Smooth muscle cell (in vitro differentiated cells): ENCODE measurements around the gene LRRTM3. TPM values are rescaled to one million over a fixed set of nuclear protein-coding genes. Genes with fewer than 3 reads are reported as not detected.

Experiments used
- DNase-seq: peaks from one replicate; lab custom pipeline; 2025; ENCODE audit not compliant: unreplicated experiment; lab: John Stamatoyannopoulos, UW
- H2AFZ ChIP-seq: fragments of 200-600 bp; sonication (generic); 2 replicates; pipeline ENCODE4 v1.6.0; 2016; ENCODE audit warnings: antibody characterized with exemption, low read depth, mild to moderate bottlenecking
- H3F3A ChIP-seq: fragments of 200-600 bp; sonication (generic); 2 replicates; pipeline ENCODE4 v1.6.0; 2017; ENCODE audit warnings: antibody characterized with exemption, low read depth
- H3K27ac ChIP-seq: fragments of 200-600 bp; sonication (generic); 2 replicates; pipeline ENCODE4 v1.5.1; 2016; ENCODE audit warnings: low read depth, mild to moderate bottlenecking
- H3K27me3 ChIP-seq: fragments of 200-600 bp; sonication (generic); 2 replicates; pipeline ENCODE4 v1.6.1; 2016; ENCODE audit warnings: low read depth, mild to moderate bottlenecking
- H3K36me3 ChIP-seq: fragments of 200-600 bp; sonication (generic); 2 replicates; pipeline ENCODE4 v1.5.1; 2016; ENCODE audit warnings: low read depth
- H3K4me1 ChIP-seq: fragments of 200-600 bp; sonication (generic); 2 replicates; pipeline ENCODE4 v1.5.1; 2016; ENCODE audit warnings: low read depth
- H3K4me2 ChIP-seq: fragments of 200-600 bp; sonication (generic); 2 replicates; pipeline ENCODE4 v1.6.0; 2016; ENCODE audit warnings: mild to moderate bottlenecking
- H3K4me3 ChIP-seq: fragments of 200-600 bp; sonication (generic); 2 replicates; pipeline ENCODE4 v1.5.1; 2016; ENCODE audit warnings: mild to moderate bottlenecking
- H3K79me2 ChIP-seq: fragments of 200-600 bp; sonication (generic); 2 replicates; pipeline ENCODE4 v1.6.0; 2016; ENCODE audit warnings: low read depth, mild to moderate bottlenecking
- H3K9ac ChIP-seq: fragments of 200-600 bp; sonication (generic); 2 replicates; pipeline ENCODE4 v1.6.0; 2016; ENCODE audit warnings: low read depth
- H3K9me3 ChIP-seq: fragments of 200-600 bp; sonication (generic); replicated peaks from 2 replicates; pipeline ENCODE4 v1.5.1; 2016; ENCODE audit warnings: low read depth
- H4K20me1 ChIP-seq: fragments of 200-600 bp; sonication (generic); 2 replicates; pipeline ENCODE4 v1.6.0; 2016; ENCODE audit warnings: low read depth
- CTCF ChIP-seq: fragments of 200-600 bp; sonication (generic); IDR thresholded peaks from 2 replicates; pipeline ENCODE4 v1.5.1; 2017; ENCODE audit warnings: borderline replicate concordance, mild to moderate bottlenecking, antibody characterized with exemption; ENCODE audit not compliant: insufficient read depth, poor library complexity, severe bottlenecking
- WGBS: methylation state at CpG from one replicate; pipeline ENCODE4 v1.1.7; 2016; ENCODE audit warnings: low lambda C conversion rate; 5-methylcytosine and 5-hydroxymethylcytosine counted together
- polyA plus RNA-seq: library from polyadenylated mRNA; unstranded; fragments of >200 nt; fragmentation: Nextera tagmentation; extraction: Ambion mirVana; gene quantifications from 2 replicates; pipeline ENCODE4 v1.2.1, GENCODE V29; 2016
- total RNA-seq: library from RNA; depleted of rRNA; stranded (reverse); fragments of >200 nt; gene quantifications from 2 replicates; pipeline ENCODE4 v1.2.3, GENCODE V29; 2014

Gene LRRTM3
- total and polyA plus RNA-seq, 2 experiments from 2014 or later: not detected

- Histone ChIP-seq H3K36me3 (no peaks in the 10 kb centered on the region), H3K4me1 (no peaks in the 10 kb centered on the region), H3K4me2 (no peak overlapping the region), H4K20me1 (no peaks in the 10 kb centered on the region), H3K9me3 (no peaks in the 10 kb centered on the region), H2AFZ (no peak overlapping the region), H3K27ac (no peak overlapping the region), H3F3A (no peaks in the 10 kb centered on the region), H3K9ac (no peak overlapping the region), H3K79me2 (no peaks in the 10 kb centered on the region), H3K4me3 (no peak overlapping the region), H3K27me3 (no peaks in the 10 kb centered on the region)
- no peak for TF ChIP-seq CTCF
- 43% methylated on average over 2 of the region's 2 CpGs for WGBS
- DNase-seq: no peak
Measured at GRCh38 chr10:66892871-66893270, 33.0 kb upstream of the LRRTM3 start.

- no peaks in the 10 kb centered on the region for H3K27me3 ChIP-seq
- 97% methylated on average over 5 of the region's 5 CpGs for WGBS
- H3F3A ChIP-seq: no peaks in the 10 kb centered on the region
- H2AFZ ChIP-seq: no peak overlapping the region
- H3K9me3 ChIP-seq: no peaks in the 10 kb centered on the region
- no peak overlapping the region for H3K4me3 ChIP-seq
- no peak overlapping the region for H3K9ac ChIP-seq
- no peak overlapping the region for H3K27ac ChIP-seq
- no peak for TF ChIP-seq CTCF
- no peaks in the 10 kb centered on the region for H4K20me1 ChIP-seq
- DNase-seq: no peak
- no peaks in the 10 kb centered on the region for H3K36me3 ChIP-seq
- H3K4me2 ChIP-seq: no peak overlapping the region
- H3K79me2 ChIP-seq: no peaks in the 10 kb centered on the region
- H3K4me1 ChIP-seq: no peaks in the 10 kb centered on the region
Measured at GRCh38 chr10:66910671-66911070, 15.2 kb upstream of the LRRTM3 start.

GRCh38 chr10:66916030-66916429 is 9.8 kb upstream of the LRRTM3 start:
- no peak overlapping the region for H3K9ac ChIP-seq
- no peak overlapping the region for H3K4me3 ChIP-seq
- 91% methylated on average over 2 of the region's 2 CpGs for WGBS
- no peaks in the 10 kb centered on the region for H3K27me3 ChIP-seq
- TF ChIP-seq CTCF: no peak
- H4K20me1 ChIP-seq: no peaks in the 10 kb centered on the region
- no peak overlapping the region for H3K27ac ChIP-seq
- H3F3A ChIP-seq: no peaks in the 10 kb centered on the region
- no peak overlapping the region for H2AFZ ChIP-seq
- no peaks in the 10 kb centered on the region for H3K4me1 ChIP-seq
- no peak overlapping the region for H3K4me2 ChIP-seq
- DNase-seq: no peak
- H3K9me3 ChIP-seq: no peaks in the 10 kb centered on the region
- H3K79me2 ChIP-seq: no peaks in the 10 kb centered on the region
- no peaks in the 10 kb centered on the region for H3K36me3 ChIP-seq

GRCh38 chr10:66917104-66917503 is 8.7 kb upstream of the LRRTM3 start:
- Histone ChIP-seq H3F3A (no peaks in the 10 kb centered on the region), H3K79me2 (no peaks in the 10 kb centered on the region), H3K4me2 (no peak overlapping the region), H4K20me1 (no peaks in the 10 kb centered on the region), H3K4me1 (no peaks in the 10 kb centered on the region), H3K36me3 (no peaks in the 10 kb centered on the region), H3K4me3 (no peak overlapping the region), H3K27me3 (no peaks in the 10 kb centered on the region), H3K27ac (no peak overlapping the region), H3K9me3 (no peaks in the 10 kb centered on the region), H3K9ac (no peak overlapping the region), H2AFZ (no peak overlapping the region)
- TF ChIP-seq CTCF: no peak
- 48% methylated on average over 3 of the region's 3 CpGs for WGBS
- DNase-seq: no peak
